H1 (cell line): Measurements from ENCODE around the gene LEO1. TPM values are rescaled to one million over a fixed set of nuclear protein-coding genes. Genes with fewer than 3 reads are reported as not detected.
A peak's percentile ranks its signal among the peaks of the same experiment; 100 is the strongest.

Experiments
- CTCF ChIA-PET: fragments of 300-600 bp; sonication (Branson Sonifier 250); formaldehyde crosslinking; loops from one replicate; lab custom pipeline; 2021; ENCODE audit not compliant: partially characterized antibody; lab: Charles Lee
- POLR2A ChIA-PET: fragments of 300-600 bp; sonication (Branson Sonifier 250); formaldehyde crosslinking; loops from one replicate; lab custom pipeline; 2021; ENCODE audit warnings: inconsistent platforms; ENCODE audit not compliant: partially characterized antibody; lab: Charles Lee
- DNase-seq, 2 experiments: peaks; one replicate each; pipeline versions ENCODE4 v3.0.0 to v3.0.0-alpha.2; 2010 to 2022; ENCODE audit warnings: low spot score in 2 of 2, low read depth in 1 of 2, mixed read lengths in 1 of 2
- FAIRE-seq: peaks from 2 replicates; lab custom pipeline; 2011; peaks lifted over from hg19 to GRCh38; lab: Jason Lieb, UNC
- H2AFZ ChIP-seq: 2 replicates; pipeline ENCODE4 v1.8.1; 2012; ENCODE audit warnings: low read length, inconsistent platforms
- H2AK5ac ChIP-seq: 2 replicates; pipeline ENCODE4 v1.6.1; 2013; ENCODE audit warnings: low read depth, low read length
- H2BK120ac ChIP-seq: replicated peaks from 2 replicates; pipeline ENCODE3; 2013; ENCODE audit warnings: low read depth, low read length, inconsistent platforms
- H2BK12ac ChIP-seq: 2 replicates; pipeline ENCODE4 v1.6.1; 2013; ENCODE audit warnings: low read depth, low read length
- H2BK15ac ChIP-seq: 2 replicates; pipeline ENCODE4 v1.6.1; 2013; ENCODE audit warnings: low read length
- H2BK20ac ChIP-seq: 2 replicates; pipeline ENCODE4 v1.6.1; 2013; ENCODE audit warnings: low read length
- H2BK5ac ChIP-seq: 2 replicates; pipeline ENCODE4 v1.6.1; 2013; ENCODE audit warnings: low read depth, low read length
- H3K14ac ChIP-seq: 2 replicates; pipeline ENCODE4 v1.6.1; 2013; ENCODE audit warnings: inconsistent platforms; ENCODE audit not compliant: insufficient read length
- H3K18ac ChIP-seq: 2 replicates; pipeline ENCODE4 v1.6.1; 2013; ENCODE audit warnings: low read length; ENCODE audit errors: extremely low read depth
- H3K23ac ChIP-seq: 2 replicates; pipeline ENCODE4 v1.6.1; 2013; ENCODE audit warnings: inconsistent platforms; ENCODE audit not compliant: insufficient read length
- H3K23me2 ChIP-seq: 2 replicates; pipeline ENCODE4 v1.6.1; 2013; ENCODE audit warnings: low read depth, low read length
- H3K27ac ChIP-seq: 2 replicates; pipeline ENCODE4 v1.6.1; 2011; ENCODE audit warnings: low read depth, low read length, inconsistent platforms
- H3K27me3 ChIP-seq, 4 experiments: replicated peaks in 1 of 4; 1 replicate in 1 of 4; 2 replicates in 3 of 4; pipeline versions ENCODE4 v1.6.1 to v1.8.1; 2011 to 2013; ENCODE audit warnings: low read length in 3 of 4, mild to moderate bottlenecking in 3 of 4, inconsistent platforms in 2 of 4, mixed read lengths in 2 of 4, moderate library complexity in 1 of 4; ENCODE audit not compliant: control insufficient read depth in 3 of 4, insufficient read depth in 3 of 4; ENCODE audit errors: extremely low read depth in 1 of 4
- H3K36me3 ChIP-seq, 4 experiments: 2 replicates each; pipeline versions ENCODE4 v1.6.1 to v1.8.1; 2011 to 2013; ENCODE audit warnings: mild to moderate bottlenecking in 4 of 4, low read length in 3 of 4, moderate library complexity in 2 of 4, control low read depth in 1 of 4, inconsistent platforms in 1 of 4; ENCODE audit not compliant: insufficient read depth in 4 of 4, control insufficient read depth in 2 of 4
- H3K4ac ChIP-seq: replicated peaks from 2 replicates; pipeline ENCODE3; 2013; ENCODE audit warnings: low read length, low read depth, mixed read lengths, inconsistent platforms; ENCODE audit not compliant: insufficient read length
- H3K4me1 ChIP-seq, 4 experiments: replicated peaks in 1 of 4; 1 replicate in 1 of 4; 2 replicates in 3 of 4; pipeline versions ENCODE4 v1.6.1 to v1.8.1; 2011 to 2013; ENCODE audit warnings: low read length in 3 of 4, inconsistent platforms in 2 of 4, mixed read lengths in 1 of 4; ENCODE audit not compliant: insufficient read depth in 4 of 4, control insufficient read depth in 3 of 4
- H3K4me2 ChIP-seq, 2 experiments: 2 replicates each; pipeline versions ENCODE4 v1.6.1 to v1.8.1; 2011 to 2013; ENCODE audit warnings: low read depth in 2 of 2, low read length in 2 of 2, control low read depth in 1 of 2, inconsistent platforms in 1 of 2, mild to moderate bottlenecking in 1 of 2; ENCODE audit not compliant: insufficient read depth in 1 of 2
- H3K4me3 ChIP-seq, 4 experiments: fragments of 200-600, 300-600 bp in 1 of 4; sonication (generic), shearing (Covaris generic), sonication (Bioruptor Twin) in 1 of 4; 2 replicates each; pipeline versions ENCODE4 v1.5.1 to v1.8.1; 2011 to 2016; ENCODE audit warnings: low read length in 4 of 4, low read depth in 3 of 4, control low read depth in 2 of 4, inconsistent platforms in 2 of 4, mild to moderate bottlenecking in 2 of 4, mixed read lengths in 1 of 4, moderate library complexity in 1 of 4; ENCODE audit not compliant: insufficient read depth in 2 of 4; ENCODE audit errors: extremely low read depth in 1 of 4
- H3K56ac ChIP-seq: replicated peaks from 2 replicates; pipeline ENCODE3; 2013; ENCODE audit warnings: low read depth, mild to moderate bottlenecking, mixed read lengths, low read length, inconsistent platforms; ENCODE audit not compliant: insufficient read length
- H3K79me1 ChIP-seq: 2 replicates; pipeline ENCODE4 v1.6.1; 2013; ENCODE audit warnings: low read depth, low read length, control low read depth
- H3K79me2 ChIP-seq, 2 experiments: 2 replicates each; pipeline versions ENCODE4 v1.6.1 to v1.8.1; 2012 to 2013; ENCODE audit warnings: low read length in 2 of 2, mild to moderate bottlenecking in 2 of 2, inconsistent platforms in 1 of 2; ENCODE audit not compliant: insufficient read depth in 2 of 2, control insufficient read depth in 1 of 2
- H3K9ac ChIP-seq, 4 experiments: replicated peaks in 1 of 4; 1 replicate in 1 of 4; 2 replicates in 3 of 4; pipeline versions ENCODE4 v1.6.1 to v1.8.1; 2011 to 2013; ENCODE audit warnings: low read depth in 3 of 4, low read length in 3 of 4, control low read depth in 2 of 4, mild to moderate bottlenecking in 2 of 4, moderate library complexity in 2 of 4, inconsistent platforms in 1 of 4; ENCODE audit errors: extremely low read depth in 1 of 4
- H3K9me3 ChIP-seq, 2 experiments: 2 replicates each; pipeline versions ENCODE4 v1.6.1 to v1.8.1; 2012 to 2013; ENCODE audit warnings: mild to moderate bottlenecking in 2 of 2, moderate library complexity in 2 of 2, control low read depth in 1 of 2, inconsistent platforms in 1 of 2, low read depth in 1 of 2, low read length in 1 of 2, mixed read lengths in 1 of 2; ENCODE audit not compliant: insufficient read depth in 2 of 2
- H4K20me1 ChIP-seq, 2 experiments: replicated peaks in 1 of 2; 2 replicates each; pipeline versions ENCODE3 to v1.8.1; 2011 to 2013; ENCODE audit warnings: inconsistent platforms in 2 of 2, low read length in 2 of 2, mild to moderate bottlenecking in 1 of 2; ENCODE audit not compliant: insufficient read depth in 2 of 2, control insufficient read depth in 1 of 2
- H4K5ac ChIP-seq: 2 replicates; pipeline ENCODE4 v1.6.1; 2013; ENCODE audit warnings: low read length, low read depth, mixed read lengths, inconsistent platforms; ENCODE audit not compliant: insufficient read length
- H4K8ac ChIP-seq: 2 replicates; pipeline ENCODE4 v1.8.0; 2013; ENCODE audit warnings: mild to moderate bottlenecking, moderate library complexity, low read length, inconsistent platforms; ENCODE audit not compliant: insufficient read depth; ENCODE audit errors: extremely low read depth
- H4K91ac ChIP-seq: replicated peaks from 2 replicates; pipeline ENCODE3; 2013; ENCODE audit warnings: low read length, mixed read lengths, inconsistent platforms; ENCODE audit not compliant: insufficient read length
- BACH1 ChIP-seq: IDR thresholded peaks from 2 replicates; pipeline ENCODE4 v1.6.1; 2012; ENCODE audit warnings: low read length, improper control_type of control experiment
- EP300 ChIP-seq, 2 experiments: IDR thresholded peaks; 1 replicate in 1 of 2; 2 replicates in 1 of 2; pipeline ENCODE4 v1.6.1; 2011 to 2012; ENCODE audit warnings: low read depth in 2 of 2, low read length in 2 of 2, mild to moderate bottlenecking in 2 of 2, borderline replicate concordance in 1 of 2, inconsistent platforms in 1 of 2, moderate library complexity in 1 of 2
- MAFK ChIP-seq: IDR thresholded peaks from 2 replicates; pipeline ENCODE4 v1.6.1; 2012; ENCODE audit warnings: low read depth, mild to moderate bottlenecking, improper control_type of control experiment, low read length
- TBP ChIP-seq: IDR thresholded peaks from 2 replicates; pipeline ENCODE4 v1.6.1; 2011; ENCODE audit warnings: low read depth, low read length, improper control_type of control experiment
- WGBS, 2 experiments: shearing (Covaris generic) in 1 of 2; methylation state at CpG; one replicate each; pipeline versions ENCODE4 v1.1.6 to v1.1.7; 2013 to 2015; ENCODE audit warnings: low lambda C conversion rate in 2 of 2, mixed read lengths in 2 of 2, inconsistent platforms in 1 of 2, low coverage in 1 of 2, missing lambda C conversion rate in 1 of 2; ENCODE audit not compliant: insufficient replicate concordance in 2 of 2, insufficient coverage in 1 of 2, insufficient read length in 1 of 2; ENCODE audit errors: extremely low coverage in 1 of 2, missing lambda C conversion rate in 1 of 2; 5-methylcytosine and 5-hydroxymethylcytosine counted together
- polyA plus RNA-seq, 7 experiments: library from polyadenylated mRNA; depleted of rRNA in 3 of 7; stranded (reverse) in 5 of 7; unstranded in 2 of 7; fragments of >200 nt in 5 of 7; fragments of 200-250 nt in 2 of 7; gene quantifications; 1 replicate in 5 of 7; 2 replicates in 1 of 7; 4 replicates in 1 of 7; pipeline versions ENCODE4 v1.2.1 to v1.2.3, GENCODE V29; 2011 to 2013; ENCODE audit warnings: missing spikeins in 2 of 7, mixed read lengths in 2 of 7
- total RNA-seq: library from RNA; stranded (reverse); fragmentation: NEBNext Ultra II Directional; extraction: Animal tissue kit (Norgen Biotek cat#: 25700); gene quantifications from 2 replicates; pipeline ENCODE4 v1.2.1, GENCODE V29; 2021

Gene LEO1
- total and polyA plus RNA-seq, 2 of the 8 experiments (the other 6 are each of a cell fraction or from before 2014, with no cell fraction given), result 1.6 to 27.4 TPM

- Histone ChIP-seq H2AFZ (no peak overlapping the region), H2BK120ac (no peak overlapping the region), H3K56ac (no peak overlapping the region), H3K4me1 (peaks cover 0 to 2% (median 0%) of the 10 kb centered on the region in 4 experiments; a peak in 1 of 7 replicates), H3K79me1 (no peaks in the 10 kb centered on the region), H3K18ac (no peak overlapping the region), H4K20me1 (no peaks in the 10 kb centered on the region), H3K23ac (no peak overlapping the region), H4K91ac (no peak overlapping the region), H3K14ac (no peak overlapping the region), H3K4me3 (no peak overlapping the region), H3K79me2 (no peaks in the 10 kb centered on the region), H4K8ac (no peak overlapping the region), H3K4ac (no peak overlapping the region)
- WGBS, 2 experiments, result 81% methylated on average over 11 of the region's 11 CpGs; no CpG with 5 or more reads in 1 of the 2 experiments
- no peak for TF ChIP-seq TBP
- peak; percentile 65; the same call in 1 of the 2 replicates for TF ChIP-seq MAFK
- TF ChIP-seq EP300 (IDR thresholded peaks at IDR 0.05; ENCODE audit: borderline replicate concordance in 1 of 2, low read depth in 2 of 2, low read length in 2 of 2), result no peak
- 0 out of 2 replicates have a peak, but pooled peaks have one; percentile 7 for TF ChIP-seq BACH1
- TF ChIP-seq, all 59 proteins: peak for 2
- Histone ChIP-seq H2BK20ac (no peak overlapping the region), H3K9ac (no peak overlapping the region), H2BK12ac (no peak overlapping the region), H2AK5ac (no peak overlapping the region), H3K4me2 (no peak overlapping the region), H3K27me3 (no peaks in the 10 kb centered on the region), H3K23me2 (no peaks in the 10 kb centered on the region), H4K5ac (no peak overlapping the region), H2BK5ac (no peak overlapping the region), H3K27ac (no peak overlapping the region), H3K9me3 (no peaks in the 10 kb centered on the region), H3K36me3 (no peaks in the 10 kb centered on the region; a peak in 1 of 8 replicates), H2BK15ac (no peak overlapping the region)
- peak in 1 of 2 experiments; percentile 55 for DNase-seq
- ChIA-PET CTCF (interaction anchor here (0.9 to 2.4 kb wide), 13 partner anchors 10 to 284 kb away, joined by 3 to 14 read pairs (median 3); no protein-coding TSS in a partner anchor), POLR2A (interaction anchor here (0.9 to 2.3 kb wide), 2 partner anchors 10 to 11 kb away, joined by 3 to 9 read pairs; no protein-coding TSS in a partner anchor)
- FAIRE-seq, result no peak
Observed at GRCh38 chr15:51924156-51925068, 47.2 kb downstream of the LEO1 start.
